HT-29 (cell line): ENCODE measurements around the gene NCLN. TPM values are rescaled to one million over a fixed set of nuclear protein-coding genes. Genes with fewer than 3 reads are reported as not detected.
"Not testable (repeated sequence)": the region's sequence is repeated elsewhere in the genome, so short reads cannot be mapped to it uniquely, and the experiment has no call there.

ENCODE experiments used
- DNase-seq: peaks from one replicate; pipeline ENCODE4 v3.0.0-alpha.2; 2015; ENCODE audit warnings: low spot score
- total RNA-seq: library from RNA; depleted of rRNA; stranded (reverse); fragments of >200 nt; shearing (Covaris generic); gene quantifications from 2 replicates; pipeline ENCODE4 v1.2.3, GENCODE V29; 2014

Gene NCLN
- total RNA-seq, 1 experiment from 2014 or later: 104 TPM

GRCh38 chr19:3224346-3225168, 38.8 kb downstream of the NCLN start, which contains the start of gene CELF5:
CELF5 (plus strand) TSS chr19:3224661; CDS start chr19:3224740, 79 bp downstream.
- DNase-seq: peak; percentile 18

GRCh38 chr19:3225169-3225485, 39.4 kb downstream of the NCLN start:
- no peak for DNase-seq

- DNase-seq: no peak
These were observed 40.0 kb downstream of the NCLN start for GRCh38 chr19:3225677-3226093.

GRCh38 chr19:3227054-3227626, 41.4 kb downstream of the NCLN start:
- no peak for DNase-seq

- no peak for DNase-seq
These were observed 43.6 kb downstream of the NCLN start for GRCh38 chr19:3229346-3229743.

GRCh38 chr19:3229888-3230496, 44.3 kb downstream of the NCLN start:
- no peak for DNase-seq

GRCh38 chr19:3231288-3231687, 45.6 kb downstream of the NCLN start:
- DNase-seq: no peak

GRCh38 chr19:3233116-3233515, 47.4 kb downstream of the NCLN start:
- no peak for DNase-seq

GRCh38 chr19:3233831-3234230, 48.1 kb downstream of the NCLN start:
- DNase-seq: no peak

GRCh38 chr19:3234800-3235199, 49.1 kb downstream of the NCLN start:
- no peak for DNase-seq

- DNase-seq: not testable (repeated sequence)
These were observed 49.9 kb downstream of the NCLN start for GRCh38 chr19:3235604-3236003.

GRCh38 chr19:3236272-3236671, 50.5 kb downstream of the NCLN start:
- DNase-seq: no peak

GRCh38 chr19:3238066-3238561, 52.4 kb downstream of the NCLN start:
- DNase-seq: no peak

GRCh38 chr19:3239367-3239766, 53.6 kb downstream of the NCLN start:
- no peak for DNase-seq

GRCh38 chr19:3243819-3244700, 58.3 kb downstream of the NCLN start:
- DNase-seq: peak; percentile 70

GRCh38 chr19:3245050-3245449, 59.3 kb downstream of the NCLN start:
- DNase-seq: no peak

GRCh38 chr19:3248728-3249326, 63.1 kb downstream of the NCLN start:
- DNase-seq: no peak

- DNase-seq: no peak
These were observed 63.7 kb downstream of the NCLN start for GRCh38 chr19:3249408-3249807.

GRCh38 chr19:3250675-3251074, 64.9 kb downstream of the NCLN start:
- DNase-seq: peak; percentile 29

- no peak for DNase-seq
These were observed 65.5 kb downstream of the NCLN start for GRCh38 chr19:3251229-3251628.

GRCh38 chr19:3252650-3253049, 66.9 kb downstream of the NCLN start:
- no peak for DNase-seq
